A172 (cell line): ENCODE data around the gene FSD2. TPM values are rescaled to one million over a fixed set of nuclear protein-coding genes. Genes with fewer than 3 reads are reported as not detected.
A peak's percentile ranks its signal among the peaks of the same experiment; 100 is the strongest.
"Not testable (repeated sequence)": the region's sequence is repeated elsewhere in the genome, so short reads cannot be mapped to it uniquely, and the experiment has no call there.

Experiments used
- DNase-seq: peaks from one replicate; pipeline ENCODE4 v3.0.0-alpha.2; 2015; ENCODE audit warnings: low spot score
- total RNA-seq: library from RNA; depleted of rRNA; stranded (reverse); fragments of >200 nt; shearing (Covaris generic); gene quantifications from 2 replicates; pipeline ENCODE4 v1.2.3, GENCODE V29; 2014; rRNA removed

FSD2 gene
- total RNA-seq, 1 experiment from 2014 or later, result not detected

- no peak for DNase-seq
Measured at GRCh38 chr15:82731527-82731926, 74.3 kb downstream of the FSD2 start.

- DNase-seq, result no peak
Measured at GRCh38 chr15:82730022-82730530, 75.8 kb downstream of the FSD2 start.

GRCh38 chr15:82726816-82727215 is 79.1 kb downstream of the FSD2 start:
- DNase-seq, result no peak

- DNase-seq, result no peak
Measured at GRCh38 chr15:82715003-82715402, 90.9 kb downstream of the FSD2 start.

- DNase-seq, result no peak
Measured at GRCh38 chr15:82714016-82714415, 91.9 kb downstream of the FSD2 start.

GRCh38 chr15:82712036-82712435 is 93.8 kb downstream of the FSD2 start:
- DNase-seq, result no peak

- DNase-seq, result no peak
Measured at GRCh38 chr15:82710926-82711490, 94.9 kb downstream of the FSD2 start.

GRCh38 chr15:82710208-82710555 is 95.7 kb downstream of the FSD2 start:
- no peak for DNase-seq

- peak; percentile 42 for DNase-seq
Measured at GRCh38 chr15:82709421-82710207, 96.3 kb downstream of the FSD2 start, which contains the start of gene AP3B2. TSS of gene AP3B2 (minus strand) at chr15:82709875. CDS start at chr15:82709706, 169 bp downstream.

- no peak for DNase-seq
Measured at GRCh38 chr15:82709081-82709420, 96.8 kb downstream of the FSD2 start.

- not testable (repeated sequence) for DNase-seq
Measured at GRCh38 chr15:82705856-82706255, 100.0 kb downstream of the FSD2 start.

Other genes with a start within 250 kb of the FSD2 start
- 10.8 and 11.3 TPM in 2 replicates for gene CPEB1, start 158.7 kb downstream of the FSD2 start, total RNA-seq
- gene AP3B2, start 96.2 kb downstream of the FSD2 start, total RNA-seq, result 0.09 and 0.29 TPM in 2 replicates
- gene WHAMM, start 3.6 kb upstream of the FSD2 start, total RNA-seq, result 4.7 and 6.3 TPM in 2 replicates
- gene HOMER2, start 146.7 kb upstream of the FSD2 start, total RNA-seq, result 26.7 and 34.1 TPM in 2 replicates
- gene RAMAC, start 180.1 kb upstream of the FSD2 start, total RNA-seq, result 43.0 and 46.2 TPM in 2 replicates
- gene C15orf40, start 205.6 kb upstream of the FSD2 start, total RNA-seq, result 11.7 and 15.7 TPM in 2 replicates